Peyer's patch (tissue), 4 donors: Measurements from ENCODE around the gene LOXHD1. TPM values are rescaled to one million over a fixed set of nuclear protein-coding genes. Genes with fewer than 3 reads are reported as not detected.

Source experiments
- DNase-seq, 3 donors: peaks; one replicate each; pipeline ENCODE4 v3.0.0-alpha.2; 2017 to 2019
- H3K27ac ChIP-seq, 4 donors: fragments of 200-600 bp; sonication (generic); one replicate each; pipeline ENCODE4 v1.5.1; 2016 to 2019
- H3K27me3 ChIP-seq, 2 donors: fragments of 200-600 bp; sonication (generic); one replicate each; pipeline ENCODE4 v1.5.1; 2019
- H3K36me3 ChIP-seq, 3 donors: fragments of 200-600 bp; sonication (generic); one replicate each; pipeline ENCODE4 v1.5.1; 2016 to 2019
- H3K4me1 ChIP-seq, 4 donors: fragments of 200-600 bp; sonication (generic); one replicate each; pipeline ENCODE4 v1.5.1; 2016 to 2019
- H3K4me3 ChIP-seq, 4 donors: fragments of 200-600 bp; sonication (generic); 1 replicate in 3 of 4; 2 replicates in 1 of 4; pipeline ENCODE4 v1.5.1; 2016 to 2019; ENCODE audit warnings: mild to moderate bottlenecking in 1 of 4
- H3K9me3 ChIP-seq, 4 donors: fragments of 200-600 bp; sonication (generic); one replicate each; pipeline ENCODE4 v1.5.1; 2016 to 2019; ENCODE audit warnings: mild to moderate bottlenecking in 1 of 4
- CTCF ChIP-seq, 6 experiments: fragments of 450-650 bp in 4 of 6; fragments of 200-600 bp in 2 of 6; sonication (generic) in 1 of 6; IDR thresholded peaks; one replicate each; pipeline ENCODE4 v1.5.1; 2017 to 2019; ENCODE audit warnings: antibody characterized with exemption in 6 of 6, mild to moderate bottlenecking in 3 of 6, moderate library complexity in 1 of 6
- POLR2A ChIP-seq, 2 donors: fragments of 450-650 bp; IDR thresholded peaks; one replicate each; pipeline ENCODE4 v1.5.1; 2017; ENCODE audit warnings: antibody characterized with exemption in 2 of 2, mild to moderate bottlenecking in 2 of 2, moderate library complexity in 2 of 2
- total RNA-seq, 4 donors: library from RNA; depleted of rRNA; stranded (reverse); fragments of >200 nt; gene quantifications; one replicate each; pipeline ENCODE4 v1.1.0, GENCODE V29; 2016

Gene LOXHD1
- total RNA-seq, 4 donors from 2014 or later = 0.19 to 0.83 TPM; not detected in 2

GRCh38 chr18:46659484-46659883, 2.5 kb upstream of the LOXHD1 start:
- Histone ChIP-seq H3K4me3 (no peak overlapping the region), H3K27ac (no peak overlapping the region), H3K27me3 (no peaks in the 10 kb centered on the region), H3K9me3 (no peaks in the 10 kb centered on the region), H3K4me1 (no peaks in the 10 kb centered on the region), H3K36me3 (no peaks in the 10 kb centered on the region)
- TF ChIP-seq CTCF (IDR thresholded peaks at IDR 0.05) = no peak
- no peak for TF ChIP-seq POLR2A (IDR thresholded peaks at IDR 0.05)
- no peak for DNase-seq

- TF ChIP-seq CTCF (IDR thresholded peaks at IDR 0.05) (no peak), POLR2A (IDR thresholded peaks at IDR 0.05) (no peak)
- no peaks in the 10 kb centered on the region for H3K4me1 ChIP-seq
- H3K9me3 ChIP-seq = no peaks in the 10 kb centered on the region
- DNase-seq = no peak
- no peak overlapping the region for H3K27ac ChIP-seq
- H3K36me3 ChIP-seq = no peaks in the 10 kb centered on the region
- no peaks in the 10 kb centered on the region for H3K27me3 ChIP-seq
- no peak overlapping the region for H3K4me3 ChIP-seq
These were observed 500 bp downstream of the LOXHD1 start for GRCh38 chr18:46656326-46657114.

- DNase-seq = no peak
- Histone ChIP-seq H3K27ac (no peak overlapping the region), H3K9me3 (no peaks in the 10 kb centered on the region), H3K4me3 (no peak overlapping the region), H3K27me3 (no peaks in the 10 kb centered on the region), H3K4me1 (no peaks in the 10 kb centered on the region), H3K36me3 (no peaks in the 10 kb centered on the region)
- TF ChIP-seq CTCF (IDR thresholded peaks at IDR 0.05) = no peak
- TF ChIP-seq POLR2A (IDR thresholded peaks at IDR 0.05) = no peak
These were observed 4.6 kb downstream of the LOXHD1 start for GRCh38 chr18:46652372-46652771.

- H3K9me3 ChIP-seq = no peaks in the 10 kb centered on the region
- H3K27me3 ChIP-seq = no peaks in the 10 kb centered on the region
These were observed 6.3 kb downstream of the LOXHD1 start for GRCh38 chr18:46650681-46651080.

GRCh38 chr18:46649071-46649862, 7.8 kb downstream of the LOXHD1 start:
- Histone ChIP-seq H3K4me1 (no peaks in the 10 kb centered on the region), H3K27me3 (no peaks in the 10 kb centered on the region), H3K27ac (no peak overlapping the region), H3K4me3 (no peak overlapping the region), H3K36me3 (no peaks in the 10 kb centered on the region), H3K9me3 (no peaks in the 10 kb centered on the region)
- DNase-seq = no peak
- TF ChIP-seq CTCF (IDR thresholded peaks at IDR 0.05) = no peak
- TF ChIP-seq POLR2A (IDR thresholded peaks at IDR 0.05) = no peak

More at GRCh38 chr18:46650681-46651080, 6.3 kb downstream of the LOXHD1 start:
- TF ChIP-seq POLR2A (IDR thresholded peaks at IDR 0.05) = no peak
- TF ChIP-seq CTCF (IDR thresholded peaks at IDR 0.05) = no peak
- Histone ChIP-seq H3K36me3 (no peaks in the 10 kb centered on the region), H3K4me3 (no peak overlapping the region), H3K4me1 (no peaks in the 10 kb centered on the region), H3K27ac (no peak overlapping the region)
- DNase-seq = no peak
